ENCODE results near the gene ARHGAP4.

GRCh38 chrX:153901753-153902140 lies 24.3 kb downstream of the ARHGAP4 start:
- TF ChIP-seq POLR2AphosphoS5 (IDR thresholded peaks at IDR 0.05; ENCODE audit: insufficient read depth, low read depth, low read length) (no peak), POLR2A (IDR thresholded peaks at IDR 0.05; ENCODE audit: low read depth, low read length) (no peak), CTCF (IDR thresholded peaks at IDR 0.05; ENCODE audit: extremely low read depth in 1 of 2, insufficient read depth in 1 of 2, low read depth in 1 of 2, low read length in 2 of 2) (no peak), EZH2 (IDR thresholded peaks at IDR 0.05; ENCODE audit: borderline replicate concordance, low read depth, low read length, severe bottlenecking) (no peak), JUN (IDR thresholded peaks at IDR 0.05; ENCODE audit: borderline replicate concordance, insufficient read depth, insufficient read length, low read depth) (no peak), GATA2 (IDR thresholded peaks at IDR 0.05; ENCODE audit: insufficient read depth, insufficient read length, low read depth, low read length) (no peak), MYC (IDR thresholded peaks at IDR 0.05; ENCODE audit: low read depth, low read length) (no peak)
- TF ChIP-seq, protein P1, sequence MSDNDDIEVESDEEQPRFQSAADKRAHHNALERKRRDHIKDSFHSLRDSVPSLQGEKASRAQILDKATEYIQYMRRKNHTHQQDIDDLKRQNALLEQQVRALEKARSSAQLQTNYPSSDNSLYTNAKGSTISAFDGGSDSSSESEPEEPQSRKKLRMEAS (IDR thresholded peaks at IDR 0.05; ENCODE audit: insufficient read depth, insufficient read length): no peak

All from endothelial cell of umbilical vein (primary cell).